ENCODE results near the gene SCARB1. TPM values are rescaled to one million over a fixed set of nuclear protein-coding genes. Genes with fewer than 3 reads are reported as not detected.
A peak's percentile ranks its signal among the peaks of the same experiment; 100 is the strongest.

SCARB1 gene
- total RNA-seq, 1 experiment from 2014 or later = 19.5 TPM

DNA sequence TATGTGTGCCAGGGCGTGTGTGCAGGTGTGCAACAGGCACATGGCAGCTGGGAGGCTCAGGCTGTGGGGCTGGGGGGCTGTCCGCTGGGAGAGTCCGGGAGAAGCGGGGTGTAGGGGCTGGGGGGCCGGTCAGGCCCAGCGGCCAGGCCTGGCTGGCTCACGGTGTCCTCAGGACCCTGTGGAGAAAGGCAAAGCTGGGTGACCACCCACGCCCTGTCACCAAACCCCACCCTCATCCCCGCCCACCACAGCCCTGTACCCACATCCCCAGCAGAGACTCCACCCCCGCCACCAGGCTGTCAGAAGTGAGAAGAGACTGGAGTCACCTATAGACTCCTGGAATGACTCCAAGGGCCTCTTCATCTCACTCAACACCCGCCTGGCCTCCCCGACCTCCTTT, 85.3 kb downstream of the SCARB1 start:
- no peak for DNase-seq (ENCODE audit: low read depth)

DNA sequence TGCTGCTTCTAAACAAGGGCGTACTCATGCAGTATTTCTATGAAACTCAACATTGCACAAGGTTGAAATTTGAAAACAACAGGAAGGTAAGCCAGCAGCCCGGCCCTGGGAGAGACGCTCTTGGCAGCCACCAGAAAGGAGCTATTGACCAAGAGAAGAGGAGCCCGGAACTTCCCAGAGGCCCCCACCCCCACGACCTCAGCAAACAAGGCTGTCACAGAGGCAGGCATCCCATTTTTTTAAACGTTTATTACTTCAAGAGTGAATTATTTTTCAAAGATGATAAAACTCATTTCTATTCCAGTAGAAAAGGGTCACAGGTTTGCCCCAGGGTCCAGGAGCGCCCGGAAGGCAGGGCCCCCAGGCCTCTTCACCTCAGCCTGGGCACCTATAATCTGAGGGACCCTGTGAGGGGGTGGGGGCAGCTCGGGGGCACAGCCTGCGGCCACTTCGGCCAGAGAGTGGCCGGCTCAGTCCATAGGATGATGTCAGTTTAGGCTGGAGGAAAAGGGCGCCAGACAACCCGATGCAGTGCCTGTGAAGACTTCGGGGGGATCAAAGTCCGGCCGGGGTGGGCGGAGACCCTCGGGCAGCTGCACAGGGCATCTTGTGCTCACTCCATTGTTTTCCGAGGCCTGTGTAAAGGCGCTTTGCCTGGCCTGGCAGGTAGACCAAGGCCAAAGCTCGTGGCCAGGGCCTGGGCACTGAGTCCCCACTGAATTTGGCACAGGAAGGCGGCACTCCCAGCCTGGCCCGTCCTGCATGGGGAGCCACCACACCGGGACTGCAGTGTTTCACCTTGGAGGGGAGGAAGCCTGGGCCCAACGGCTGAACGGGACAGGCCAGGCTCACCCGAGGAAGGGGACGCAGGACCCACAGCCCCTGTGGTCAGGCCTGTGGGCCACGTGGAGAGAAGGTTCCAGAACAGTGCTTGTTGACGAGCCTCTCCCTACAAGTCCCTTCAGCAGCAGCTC, 86.0 kb downstream of the SCARB1 start:
- no peak for DNase-seq (ENCODE audit: low read depth)

DNA sequence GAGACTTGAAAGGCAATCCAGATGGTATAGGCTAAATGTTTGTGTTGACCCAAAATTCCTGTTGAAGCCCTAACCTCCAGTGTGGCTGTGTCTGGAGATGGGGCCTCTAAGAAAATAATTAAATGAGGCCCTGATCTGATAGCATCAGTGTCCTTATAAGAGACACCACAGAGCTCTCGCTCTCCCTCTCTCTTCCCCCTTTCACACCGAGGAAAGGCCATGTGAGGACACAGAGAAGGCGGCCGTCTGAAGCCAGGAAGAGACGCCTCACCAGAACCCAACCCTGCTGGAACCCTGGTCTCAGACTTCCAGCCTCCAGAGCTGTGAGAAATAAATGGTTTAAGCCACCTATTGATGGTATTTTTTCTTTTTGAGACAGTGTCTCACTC, 87.5 kb downstream of the SCARB1 start:
- no peak for DNase-seq (ENCODE audit: low read depth)

DNA sequence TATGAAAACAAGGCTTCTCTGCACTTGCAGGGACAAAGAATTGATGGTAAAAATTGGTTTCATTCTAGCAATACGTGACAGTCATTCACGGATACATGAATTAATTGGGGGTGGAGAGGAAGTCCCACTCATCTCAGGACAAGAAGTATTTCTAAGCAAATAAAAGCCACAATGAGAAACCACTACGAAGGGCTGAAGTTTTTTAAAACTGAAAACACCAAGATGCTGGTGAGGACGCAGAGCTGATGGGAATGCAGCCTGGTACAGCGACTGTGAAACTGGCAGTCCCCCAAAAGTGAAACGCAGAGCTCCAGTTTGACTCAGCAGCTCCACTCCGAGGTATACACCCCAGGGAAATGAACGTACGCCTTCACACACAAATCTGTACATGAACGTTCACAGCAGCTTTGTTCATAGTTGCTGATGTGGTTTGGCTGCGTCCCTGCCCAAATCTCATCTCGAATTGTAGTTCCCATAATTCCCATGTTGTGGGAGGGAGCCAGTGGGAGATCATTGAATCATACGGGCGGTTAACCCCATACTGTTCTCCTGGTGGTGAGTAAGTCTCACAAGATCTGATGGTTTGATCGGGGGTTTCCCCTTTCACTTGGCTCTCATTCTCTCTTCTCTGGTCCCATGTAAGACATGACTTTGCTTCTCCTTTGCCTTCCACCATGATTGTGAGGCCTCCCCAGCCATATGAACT, 89.0 kb downstream of the SCARB1 start:
- peak; percentile 90 for DNase-seq (ENCODE audit: low read depth)

DNA sequence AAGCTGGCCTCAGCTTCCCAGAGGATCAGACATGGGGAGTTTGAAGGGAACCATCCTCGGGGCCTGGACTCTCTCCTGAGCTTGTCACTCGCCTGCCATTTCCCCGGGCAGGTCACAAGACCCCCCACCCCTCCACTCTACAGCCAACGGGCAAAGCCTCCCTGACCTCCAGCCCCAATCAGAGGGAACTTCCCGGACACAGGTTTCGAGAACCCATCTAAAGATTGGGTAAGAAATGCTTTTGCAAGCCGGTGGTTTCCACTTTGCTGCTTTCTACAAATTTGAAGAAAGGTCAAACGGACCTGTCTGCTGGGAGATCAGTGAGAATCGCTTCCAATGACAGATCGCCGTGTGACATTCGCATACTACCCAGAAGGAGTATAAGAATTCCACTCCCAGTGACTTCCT, 89.6 kb downstream of the SCARB1 start:
- no peak for DNase-seq (ENCODE audit: low read depth)

DNA sequence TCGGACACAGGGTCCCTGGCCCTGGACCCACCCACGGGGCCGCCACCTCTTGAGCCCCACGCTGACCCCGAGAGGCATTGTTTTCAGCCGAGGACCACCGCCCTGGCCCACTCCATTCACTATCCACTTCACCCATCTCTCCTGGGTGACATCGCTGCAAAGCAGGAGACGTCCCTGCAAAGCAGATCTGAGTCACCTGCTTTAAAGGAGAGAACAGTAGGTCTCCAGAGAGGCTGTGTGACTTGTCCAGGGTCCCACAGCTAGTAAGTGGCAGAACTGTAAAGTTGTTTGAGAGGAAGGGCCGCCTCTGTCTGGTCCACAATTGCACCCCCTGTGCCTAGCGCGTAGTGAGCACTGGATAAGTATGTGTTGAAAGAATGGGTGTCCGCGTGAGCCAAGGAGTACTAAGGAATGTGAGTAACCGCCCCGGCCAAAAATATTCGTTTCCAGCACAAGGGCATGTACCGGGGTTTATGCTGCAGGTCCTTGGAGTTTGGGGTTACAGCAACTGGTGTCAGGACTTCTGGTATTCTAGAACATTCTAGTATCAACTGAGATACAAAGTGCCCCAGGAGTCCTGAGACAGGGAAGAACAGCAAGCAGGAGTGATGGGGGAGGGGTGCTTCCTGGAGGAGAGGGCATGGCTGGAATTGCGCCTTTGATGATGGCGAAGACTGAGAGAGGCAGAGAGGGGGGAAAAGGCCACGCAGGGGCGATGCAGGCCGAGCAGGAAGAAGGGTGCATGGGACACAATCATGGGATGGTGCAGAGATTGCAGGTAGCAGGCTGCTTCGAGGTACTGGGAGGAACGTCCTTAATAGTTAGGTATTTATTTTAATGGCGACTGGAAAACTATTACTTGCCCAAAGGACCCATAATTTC, 91.1 kb downstream of the SCARB1 start:
- no peak for DNase-seq (ENCODE audit: low read depth)

DNA sequence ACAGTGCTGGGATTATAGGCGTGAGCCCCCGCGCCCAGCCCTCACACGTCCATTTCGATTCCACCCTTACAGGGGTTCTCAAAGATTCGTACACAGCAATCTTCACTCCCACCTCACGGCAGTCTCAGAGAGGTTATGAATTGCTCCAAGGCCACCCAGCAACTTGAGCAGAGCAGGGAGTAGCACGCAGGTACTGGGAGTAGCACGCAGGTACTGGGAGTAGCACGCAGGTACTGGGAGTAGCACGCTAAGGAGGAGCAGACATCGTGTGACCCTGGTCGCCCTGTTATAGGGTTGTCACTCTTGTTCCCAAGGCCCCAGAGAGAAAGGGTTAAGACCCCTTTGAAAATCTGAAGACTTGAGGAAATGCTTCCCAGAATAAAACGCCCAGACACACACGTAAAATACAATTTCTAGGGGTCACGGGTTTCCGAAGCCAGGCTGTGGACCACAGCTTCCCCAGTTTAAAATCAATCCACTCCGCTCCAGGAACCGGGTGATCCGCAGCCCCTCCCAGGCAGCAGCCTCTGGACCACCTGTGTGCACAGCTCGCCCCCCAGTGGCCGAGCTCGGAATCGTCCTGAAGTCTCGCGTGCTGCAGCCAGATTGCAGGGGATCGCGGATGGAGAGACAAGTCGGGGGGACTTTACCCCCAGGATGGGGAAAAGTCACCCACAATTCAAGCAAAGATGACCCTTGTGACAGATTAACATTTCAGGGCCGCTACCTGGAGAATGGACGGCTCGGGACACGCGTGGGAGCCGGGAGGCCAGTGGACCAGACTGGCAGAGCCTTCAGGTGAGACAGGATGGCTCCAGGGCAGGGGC, 92.0 kb downstream of the SCARB1 start:
- DNase-seq (ENCODE audit: low read depth) = peak; percentile 56

DNA sequence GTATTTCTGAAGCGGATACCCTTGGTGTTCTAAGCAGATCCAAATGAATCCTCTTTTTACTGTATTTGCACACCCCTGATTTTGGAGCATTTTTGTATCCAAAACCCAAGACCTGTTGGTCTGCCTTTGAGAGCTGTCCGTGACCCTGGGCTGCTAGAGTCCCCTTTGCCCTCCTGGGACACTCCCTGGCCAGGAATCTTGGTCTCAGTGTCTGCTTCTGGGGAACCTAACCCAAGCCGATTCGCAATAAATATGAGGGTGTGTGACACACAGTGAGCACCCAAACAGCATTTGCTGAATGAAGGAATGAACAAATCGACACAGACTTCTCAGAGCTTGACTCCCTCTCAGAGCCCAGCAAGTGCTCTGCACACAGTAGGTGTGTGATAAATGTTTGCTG, 92.9 kb downstream of the SCARB1 start:
- DNase-seq (ENCODE audit: low read depth) = no peak

DNA sequence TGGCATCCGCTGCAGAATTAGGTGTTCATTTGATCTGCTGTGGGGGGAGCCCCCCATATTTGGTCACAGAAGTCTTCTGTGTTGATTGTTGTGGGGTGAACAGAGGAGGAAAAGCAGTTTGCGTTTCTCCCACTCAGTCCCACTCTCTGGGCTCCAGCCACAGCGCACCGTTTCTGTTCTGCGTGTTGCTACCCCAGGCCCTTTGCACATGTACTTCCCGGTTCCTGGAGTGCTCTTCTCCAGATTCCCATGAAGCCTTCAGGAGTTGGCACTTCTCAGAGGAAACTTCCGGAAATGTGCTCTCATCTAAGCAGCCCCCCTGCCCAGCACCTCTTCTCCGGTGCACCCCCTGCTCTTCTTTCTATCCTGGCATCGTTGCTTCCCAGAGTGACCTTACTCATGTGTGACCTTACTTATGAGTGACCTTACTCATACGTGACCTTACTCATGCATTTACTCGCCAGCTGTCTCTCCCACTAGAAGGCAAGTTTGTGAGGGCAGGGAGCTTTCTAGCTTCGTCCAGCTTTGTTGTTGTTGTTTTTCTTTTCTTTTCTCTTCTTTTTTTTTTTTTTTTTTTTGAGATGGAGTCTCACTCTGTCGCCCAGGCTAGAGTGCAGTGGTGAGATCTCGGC, 93.7 kb downstream of the SCARB1 start:
- no peak for DNase-seq (ENCODE audit: low read depth)

DNA sequence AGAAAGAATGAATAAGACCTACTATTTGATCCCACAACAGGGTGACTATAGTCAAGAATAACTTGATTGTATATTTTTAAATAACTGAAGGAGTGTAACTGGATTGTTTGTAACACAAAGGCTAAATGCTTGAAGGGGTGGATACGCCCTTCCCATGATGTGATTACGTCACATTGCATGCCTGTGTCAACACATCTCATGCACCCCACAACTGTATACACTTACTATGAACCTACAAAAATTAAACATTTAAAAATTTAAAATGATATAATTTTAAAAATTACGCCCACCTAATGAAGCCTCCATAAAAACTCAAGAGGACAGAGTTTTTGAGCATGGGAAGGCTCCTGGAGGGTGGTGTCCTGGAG, 94.5 kb downstream of the SCARB1 start:
- no peak for DNase-seq (ENCODE audit: low read depth)

DNA sequence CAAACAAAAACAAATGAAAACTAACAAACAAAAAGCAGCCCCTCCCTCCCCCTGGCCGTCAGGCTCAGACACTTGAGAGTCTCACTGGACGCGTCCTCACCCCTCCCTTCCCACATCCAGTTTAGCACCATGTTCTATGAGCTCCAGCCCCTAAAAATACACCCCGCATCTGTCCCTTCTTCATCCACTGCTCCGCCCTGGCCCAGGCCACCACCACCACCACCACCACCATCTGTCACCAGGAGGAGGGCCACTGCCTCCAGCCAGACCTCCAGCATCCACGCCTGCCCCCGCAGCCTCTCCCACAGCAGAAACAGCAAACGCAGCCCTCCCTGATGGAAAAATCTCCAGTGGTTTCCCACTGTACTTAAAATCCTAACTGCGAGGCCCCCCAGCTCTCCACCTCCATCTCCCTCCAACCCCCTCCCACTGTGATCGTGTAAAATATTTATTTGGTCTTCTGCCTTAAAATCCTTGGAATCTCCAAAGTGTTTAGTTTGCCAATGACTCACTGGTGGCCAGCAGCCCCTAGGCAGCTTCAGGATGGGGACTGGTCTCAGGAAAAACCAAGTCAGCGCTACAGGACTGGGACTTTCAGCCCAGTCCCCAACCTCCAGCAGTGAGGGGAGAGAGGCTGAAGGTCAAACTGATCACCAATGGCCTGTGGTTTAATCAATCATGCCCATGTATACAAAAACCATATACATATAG, 95.1 kb downstream of the SCARB1 start:
- DNase-seq (ENCODE audit: low read depth) = no peak

DNA sequence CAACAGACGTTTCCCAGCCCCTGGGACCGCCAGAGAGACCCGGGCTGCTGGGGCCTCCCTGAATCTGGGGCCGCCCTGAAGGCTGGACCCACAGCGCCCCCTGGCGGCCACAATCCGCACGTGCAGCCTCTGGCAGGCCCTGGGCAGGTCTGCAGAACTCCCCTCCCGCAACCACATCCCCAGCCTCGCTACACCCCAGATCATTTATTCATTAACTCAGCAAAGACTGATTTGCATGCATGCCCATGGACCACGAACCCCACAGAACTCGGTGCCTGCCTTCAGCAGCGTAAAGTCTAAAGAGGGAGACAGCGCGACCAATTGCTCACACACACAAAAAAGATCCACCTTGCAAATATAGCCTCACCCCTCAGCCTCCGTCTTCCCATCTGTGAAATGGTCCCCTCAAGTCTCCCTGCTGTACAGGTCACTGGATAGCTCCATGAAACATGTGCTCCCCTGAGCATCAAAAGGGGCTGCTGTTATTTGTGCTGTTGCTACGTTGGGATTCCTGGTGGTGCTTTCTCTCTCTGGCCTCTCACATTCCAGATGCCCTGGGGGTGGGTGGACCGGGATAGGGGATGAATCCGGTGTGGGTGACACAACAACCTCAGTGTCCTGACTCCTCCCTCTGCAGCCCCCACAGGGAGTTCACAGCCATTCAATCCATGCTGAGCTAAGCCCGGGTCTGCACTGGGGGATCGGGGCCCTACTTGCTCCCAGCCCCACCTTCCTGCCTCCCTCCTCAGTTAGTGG, 96.4 kb downstream of the SCARB1 start:
- DNase-seq (ENCODE audit: low read depth) = peak; percentile 50

DNA sequence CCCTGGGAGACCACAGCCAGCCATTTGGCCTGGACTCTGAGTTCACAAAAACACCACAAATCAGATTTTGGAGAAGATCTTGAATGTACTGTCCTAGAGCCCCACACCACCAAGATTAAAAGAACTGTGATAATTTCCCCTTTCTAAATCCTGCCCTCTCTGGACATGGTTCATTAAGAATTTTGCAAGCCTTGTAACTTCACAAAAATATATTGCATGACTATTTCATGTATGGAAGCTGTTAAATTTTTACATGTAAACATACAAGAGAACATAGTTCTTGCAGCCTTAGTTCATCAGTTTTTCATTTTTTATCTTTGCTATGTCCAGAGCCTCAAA, 97.0 kb downstream of the SCARB1 start:
- DNase-seq (ENCODE audit: low read depth) = no peak

DNA sequence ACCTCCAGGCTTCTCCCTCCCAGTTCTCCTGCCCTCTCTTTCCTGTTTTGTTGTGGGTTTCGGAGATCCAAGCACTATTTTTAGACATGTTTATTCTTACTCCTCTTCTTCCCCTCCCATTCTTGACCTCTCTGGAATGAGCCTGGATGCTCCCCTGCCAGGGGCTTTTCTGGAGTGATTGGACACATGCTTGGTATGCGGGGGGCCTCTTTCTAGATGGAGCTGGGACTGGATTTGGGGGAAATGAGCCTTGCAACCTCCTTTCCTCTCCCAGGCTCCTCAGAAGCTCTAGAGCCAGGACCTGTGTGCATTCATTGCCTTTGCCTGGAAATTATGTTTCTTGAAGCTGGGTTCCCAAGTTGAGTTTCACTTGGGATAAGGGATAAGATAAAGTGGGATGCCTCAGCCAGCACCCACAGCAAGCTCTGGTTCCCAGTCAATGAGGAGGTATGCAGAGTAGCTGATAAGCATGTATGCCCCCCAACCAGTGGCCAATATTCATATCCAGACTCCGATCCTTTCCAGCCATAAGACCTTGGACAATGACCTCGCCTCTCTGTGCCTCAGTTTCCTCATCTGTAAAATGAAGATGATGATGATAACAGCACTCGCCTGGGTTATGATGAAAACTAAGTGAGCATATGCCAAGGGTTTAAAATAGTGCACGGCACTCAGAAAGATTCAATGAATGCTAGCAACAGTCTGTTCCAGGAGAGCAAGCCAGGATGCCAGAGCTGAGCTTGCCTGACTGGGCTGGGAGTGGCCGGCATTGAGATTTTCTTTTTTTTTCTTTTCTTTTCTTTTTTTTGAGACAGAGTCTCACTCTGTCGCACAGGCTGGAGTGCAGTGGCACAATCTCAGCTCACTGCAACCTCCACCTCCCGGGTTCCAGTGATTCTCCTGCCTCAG, 97.8 kb downstream of the SCARB1 start:
- no peak for DNase-seq (ENCODE audit: low read depth)

DNA sequence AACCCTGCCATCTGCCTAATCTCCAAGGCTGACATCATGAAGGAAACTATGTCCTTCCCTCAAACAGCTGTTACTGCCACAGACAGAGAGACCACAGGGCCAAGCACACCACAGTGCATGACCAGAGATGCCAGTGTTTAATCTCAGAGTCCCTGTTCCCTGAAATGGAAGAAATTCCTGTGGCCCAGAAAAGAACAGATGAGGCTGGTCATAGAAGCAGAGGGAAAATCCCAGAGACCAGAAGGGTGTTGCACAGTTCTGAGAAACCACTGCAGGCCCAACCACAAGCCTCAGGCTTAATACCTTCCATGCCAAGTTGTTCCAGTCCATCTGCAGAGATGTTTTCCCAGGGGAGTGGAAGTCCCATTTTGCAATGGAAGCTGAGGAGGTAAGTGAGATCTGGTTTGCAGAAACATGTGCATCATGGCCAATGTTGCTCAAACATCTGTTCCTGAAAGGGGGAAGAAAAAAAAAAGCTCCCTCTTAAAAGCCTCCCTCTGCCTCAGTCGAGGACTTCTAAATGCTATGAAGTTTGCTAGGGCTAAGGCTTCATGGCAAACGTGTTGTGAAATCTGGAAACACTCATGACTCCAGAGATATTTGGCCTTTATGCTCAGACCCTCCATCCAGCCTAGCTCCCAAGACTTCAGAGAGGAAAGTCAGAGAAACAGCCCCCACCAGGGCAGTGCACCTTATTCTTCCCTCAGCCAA, 98.6 kb downstream of the SCARB1 start:
- no peak for DNase-seq (ENCODE audit: low read depth)

DNA sequence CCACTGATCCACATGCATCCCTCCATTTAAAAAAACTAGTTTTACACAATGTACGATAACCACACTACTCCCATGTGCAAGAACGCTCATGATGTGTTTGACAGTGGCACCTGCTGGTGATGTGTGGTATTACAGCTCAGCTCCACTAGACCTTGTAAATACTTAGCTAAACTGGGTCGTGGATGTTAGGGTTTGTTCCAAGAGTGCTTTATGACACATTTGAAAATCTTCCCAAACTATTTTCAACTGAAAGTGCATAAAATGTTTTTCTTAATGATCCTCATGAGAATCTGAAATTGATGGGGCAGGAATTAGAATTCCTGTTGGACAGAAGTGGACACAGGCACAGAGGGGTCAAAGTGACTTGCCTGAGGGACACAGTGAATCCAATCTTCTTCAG, 99.2 kb downstream of the SCARB1 start:
- DNase-seq (ENCODE audit: low read depth) = peak; percentile 42

DNA sequence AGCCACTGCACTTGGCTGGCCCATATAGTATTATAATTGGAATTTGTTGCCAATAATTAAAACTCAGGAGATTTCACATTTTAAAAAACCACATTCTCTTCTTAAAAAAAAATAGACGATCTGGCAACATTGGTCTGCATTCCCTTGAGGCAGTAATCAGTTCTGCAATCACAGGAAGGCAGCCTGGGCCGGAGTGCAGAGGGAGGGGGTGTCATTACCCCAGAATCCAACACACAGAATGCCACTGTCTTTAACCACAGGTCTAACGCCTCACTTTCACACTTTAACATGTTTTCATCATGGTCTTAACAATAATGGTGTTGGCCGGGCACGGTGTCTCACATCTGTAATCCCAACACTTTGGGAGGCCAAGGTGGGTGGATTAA, 100.1 kb downstream of the SCARB1 start:
- no peak for DNase-seq (ENCODE audit: low read depth)
